ENCODE results near the gene CPB1. TPM values are rescaled to one million over a fixed set of nuclear protein-coding genes. Genes with fewer than 3 reads are reported as not detected.
A peak's percentile ranks its signal among the peaks of the same experiment; 100 is the strongest.
"Not testable (repeated sequence)": the region's sequence is repeated elsewhere in the genome, so short reads cannot be mapped to it uniquely, and the experiment has no call there.

Gene CPB1
- not detected in 2 replicates for total RNA-seq (2014; rRNA removed; shearing (Covaris generic))

DNA sequence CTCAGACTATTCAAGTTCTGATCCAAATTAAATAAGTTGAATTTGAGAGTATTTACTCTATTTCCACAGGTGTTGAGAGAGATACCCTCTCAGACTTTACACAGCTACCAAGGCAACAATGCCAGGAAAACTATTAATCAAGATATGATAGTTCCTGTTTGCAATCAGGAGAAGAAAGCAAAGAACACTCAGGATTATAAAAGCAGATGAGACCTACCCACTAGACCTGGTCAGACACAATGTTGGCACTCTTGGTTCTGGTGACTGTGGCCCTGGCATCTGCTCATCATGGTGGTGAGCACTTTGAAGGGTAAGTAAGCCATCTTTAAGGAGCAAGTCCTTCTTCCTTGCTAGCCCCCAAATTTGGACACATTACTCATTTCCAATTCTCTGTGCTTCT, at the start of gene CPB1:
TSS of gene CPB1 (plus strand) at position 227 of the 400 bp plus-strand sequence. CDS start at position 240, 13 bp downstream.
- DNase-seq (ENCODE audit: low spot score) = no peak

DNA sequence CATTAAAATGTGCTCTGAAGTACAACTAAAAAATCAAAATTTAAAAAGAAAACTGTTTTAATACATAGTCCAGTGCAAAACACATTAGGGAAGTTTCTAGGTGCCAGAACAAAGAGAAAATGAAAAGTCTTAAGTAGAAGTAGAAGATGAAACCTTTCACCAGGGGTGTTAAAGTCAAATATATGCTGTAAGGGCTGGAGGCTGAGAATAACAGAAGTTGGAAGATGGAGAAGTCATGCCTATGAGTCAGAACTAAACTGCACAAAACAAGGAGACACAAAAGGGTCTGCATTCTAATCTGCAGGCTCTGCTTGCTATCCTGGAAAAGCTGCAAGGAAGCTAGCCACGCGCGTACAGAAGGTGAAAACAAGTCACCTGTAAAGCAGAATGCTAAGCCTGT, 48.7 kb upstream of the CPB1 start:
- DNase-seq (ENCODE audit: low spot score) = no peak

DNA sequence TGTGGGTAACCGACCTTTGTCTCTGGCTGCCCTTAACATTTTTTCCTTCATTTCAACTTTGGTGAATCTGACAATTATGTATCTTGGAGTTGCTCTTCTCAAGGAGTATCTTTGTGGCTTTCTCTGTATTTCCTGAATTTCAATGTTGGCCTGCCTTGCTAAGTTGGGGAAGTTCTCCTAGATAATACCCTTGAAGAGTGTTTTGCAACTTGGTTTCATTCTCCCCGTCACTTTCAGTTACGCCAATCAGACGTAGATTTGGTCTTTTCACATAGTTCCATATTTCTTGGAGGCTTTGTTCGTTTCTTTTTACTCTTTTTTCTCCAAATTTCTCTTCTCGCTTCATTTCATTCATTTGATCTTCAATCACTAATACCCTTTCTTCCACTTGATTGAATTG, 42.6 kb upstream of the CPB1 start:
- DNase-seq (ENCODE audit: low spot score) = not testable (repeated sequence)

DNA sequence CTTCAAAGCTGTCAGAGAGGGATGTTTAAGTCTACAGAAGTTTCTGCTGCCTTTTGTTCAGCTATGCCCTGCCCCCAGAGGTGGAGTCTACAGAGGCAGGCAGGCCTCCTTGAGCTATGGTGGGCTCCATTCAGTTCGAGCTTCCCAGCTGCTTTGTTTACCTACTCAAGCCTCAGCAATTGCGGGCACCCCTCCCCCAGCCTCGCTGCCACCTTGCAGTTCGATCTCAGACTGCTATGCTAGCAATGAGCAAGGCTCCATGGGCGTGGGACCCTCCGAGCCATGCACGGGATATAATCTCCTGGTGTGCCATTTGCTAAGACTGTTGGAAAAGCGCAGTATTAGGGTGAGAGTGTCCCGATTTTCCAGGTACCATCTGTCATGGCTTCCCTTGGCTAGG, 41.5 kb upstream of the CPB1 start:
- DNase-seq (ENCODE audit: low spot score) = not testable (repeated sequence)

DNA sequence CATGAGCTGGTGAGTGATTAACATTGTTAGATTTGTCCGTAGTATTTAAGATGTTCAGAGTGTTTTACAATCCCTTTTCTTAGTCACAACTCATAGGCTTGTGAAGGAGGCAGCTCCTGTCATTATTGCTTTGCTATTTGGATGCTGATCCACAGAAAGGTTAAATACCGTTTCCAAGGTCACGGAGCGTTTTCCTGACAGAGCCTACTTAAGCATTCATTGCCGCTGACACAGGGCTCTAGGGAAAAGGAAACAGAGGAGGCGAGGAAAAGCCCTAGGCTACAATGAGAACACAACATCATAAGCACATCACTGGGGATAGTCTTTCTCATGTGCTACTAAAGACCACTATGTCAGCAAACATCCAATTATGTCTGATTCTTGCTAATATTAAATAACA, 38.5 kb upstream of the CPB1 start:
- no peak for DNase-seq (ENCODE audit: low spot score)

DNA sequence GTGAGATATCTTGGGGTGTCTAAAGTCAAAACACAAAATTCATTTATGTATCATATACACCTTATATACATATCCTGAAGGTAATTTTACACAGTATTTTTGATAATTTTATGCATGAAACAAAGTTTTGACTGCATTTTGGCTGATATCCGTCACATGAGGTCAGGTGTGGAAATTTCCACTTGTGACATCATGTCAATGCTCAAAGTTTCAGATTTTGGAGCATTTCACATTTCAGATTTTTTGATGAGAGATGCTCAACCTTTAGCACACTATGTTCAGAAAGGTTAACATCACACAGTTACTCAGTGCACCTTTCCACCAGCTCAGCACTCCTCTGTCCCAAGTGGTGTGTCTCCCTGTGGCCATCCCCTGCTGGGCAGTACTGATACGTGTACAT, 37.7 kb upstream of the CPB1 start:
- DNase-seq (ENCODE audit: low spot score) = no peak

DNA sequence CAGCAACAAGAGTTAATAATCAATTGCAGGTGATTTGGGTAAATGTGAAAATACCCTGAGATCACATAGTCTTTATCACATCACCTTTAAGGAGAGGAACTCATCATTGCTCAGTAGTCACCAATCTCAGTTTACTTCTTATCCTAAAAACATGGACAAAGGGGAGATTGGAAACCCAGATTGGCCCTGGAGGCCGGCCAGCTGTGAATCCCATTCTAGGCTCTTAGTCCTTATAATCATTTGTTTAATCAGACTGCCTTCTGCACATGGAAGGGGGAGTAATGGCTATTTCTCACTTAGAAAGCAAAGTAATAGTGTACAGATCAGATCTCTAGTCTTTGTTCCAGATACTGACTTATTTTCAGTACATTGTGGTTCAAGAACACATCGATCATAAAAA, 37.2 kb upstream of the CPB1 start:
- no peak for DNase-seq (ENCODE audit: low spot score)

DNA sequence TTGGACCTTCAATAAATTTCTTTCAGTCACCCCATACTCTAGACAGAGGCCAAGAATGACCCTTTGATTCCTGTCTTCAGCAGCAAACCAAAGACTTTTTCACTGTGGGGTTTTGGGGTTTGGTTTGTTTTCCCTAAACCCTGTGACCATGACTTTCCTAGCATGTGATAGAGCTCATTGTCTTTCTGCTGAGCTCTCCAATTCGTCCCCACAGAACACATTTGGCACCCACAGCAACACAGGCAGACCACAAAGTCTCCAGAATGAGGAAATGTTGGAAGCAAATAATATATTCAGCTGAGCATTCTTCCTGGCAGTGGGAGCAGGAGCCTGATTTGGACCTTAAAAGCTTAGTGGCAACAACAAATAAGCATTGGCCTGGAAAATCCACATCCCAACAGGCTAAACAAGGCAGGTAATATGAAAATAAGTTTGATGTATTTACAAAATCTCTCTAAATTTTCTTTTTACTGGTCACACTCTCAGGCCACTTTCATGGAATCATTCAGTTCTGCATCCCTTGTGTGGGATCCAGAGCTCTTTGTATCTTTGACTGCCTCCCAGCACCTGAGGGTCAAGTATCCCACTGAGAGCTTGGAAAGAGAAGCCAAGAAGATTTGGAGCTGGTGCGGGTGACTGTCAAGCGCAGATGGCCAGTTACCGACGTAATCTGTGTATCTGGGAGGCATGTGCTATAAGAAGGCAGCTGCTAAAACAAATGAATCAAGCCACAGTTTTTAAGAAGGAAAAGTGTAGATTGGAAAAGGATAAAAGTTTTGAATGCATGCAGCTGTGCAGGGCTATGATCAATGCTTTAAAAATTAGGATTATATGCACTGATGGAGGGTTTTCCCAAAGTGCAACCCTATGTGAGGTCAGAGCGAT, 36.5 kb upstream of the CPB1 start:
- no peak for DNase-seq (ENCODE audit: low spot score)

DNA sequence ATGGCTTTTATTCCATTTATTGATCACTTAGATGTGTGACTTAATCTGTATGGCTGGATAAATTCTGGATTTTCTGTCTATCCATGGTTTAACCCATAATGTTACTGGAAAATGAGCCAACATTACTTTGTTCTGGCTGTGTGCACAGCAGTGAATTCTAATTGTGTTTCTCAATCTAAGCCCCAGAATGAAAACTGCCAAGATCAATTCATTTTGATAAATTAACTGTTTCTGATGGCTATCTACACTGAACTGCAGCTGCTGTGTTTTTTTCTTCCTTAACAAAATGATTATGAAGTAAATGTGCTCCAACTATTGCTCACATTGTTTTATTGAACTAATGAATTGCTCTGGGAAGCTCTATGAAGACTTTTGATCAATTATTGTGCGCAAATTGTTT, 35.7 kb upstream of the CPB1 start:
- no peak for DNase-seq (ENCODE audit: low spot score)

DNA sequence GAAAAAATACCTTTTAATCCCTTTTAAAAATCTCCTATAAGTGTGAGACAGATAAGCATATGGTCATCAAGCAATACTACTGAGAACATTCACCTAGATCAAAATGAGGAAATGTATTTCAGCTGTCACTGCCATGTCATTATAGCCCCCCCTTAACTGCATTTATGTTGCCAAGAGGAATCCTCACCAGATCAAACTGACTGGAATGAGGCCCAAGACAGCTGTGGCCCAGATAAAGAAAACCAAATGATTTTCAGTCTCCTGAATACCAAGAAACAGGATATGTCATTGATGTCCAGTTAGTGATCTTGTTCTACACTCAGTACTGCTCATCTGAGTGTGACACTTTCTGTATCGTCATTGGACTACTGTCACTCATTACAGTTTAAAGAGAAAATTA, 35.1 kb upstream of the CPB1 start:
- no peak for DNase-seq (ENCODE audit: low spot score)

DNA sequence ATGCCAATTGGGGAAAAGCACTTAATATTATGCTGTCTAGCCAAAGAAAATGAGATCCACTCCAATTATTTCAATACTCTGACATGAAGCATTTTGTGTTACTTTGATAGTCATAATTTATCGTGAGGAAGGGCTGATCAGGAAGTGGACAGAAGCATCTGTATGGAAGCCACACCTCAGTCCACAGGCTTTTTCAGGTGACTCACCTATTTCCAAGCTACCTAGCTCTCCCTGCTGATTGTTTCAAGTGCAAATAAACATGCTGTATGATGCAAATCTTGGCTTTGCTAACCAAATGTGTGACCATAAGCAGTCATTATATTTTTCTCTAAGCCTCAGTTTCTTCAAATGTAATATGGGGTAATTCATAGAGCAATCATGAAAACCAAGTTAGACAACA, 30.8 kb upstream of the CPB1 start:
- DNase-seq (ENCODE audit: low spot score) = peak; percentile 66

DNA sequence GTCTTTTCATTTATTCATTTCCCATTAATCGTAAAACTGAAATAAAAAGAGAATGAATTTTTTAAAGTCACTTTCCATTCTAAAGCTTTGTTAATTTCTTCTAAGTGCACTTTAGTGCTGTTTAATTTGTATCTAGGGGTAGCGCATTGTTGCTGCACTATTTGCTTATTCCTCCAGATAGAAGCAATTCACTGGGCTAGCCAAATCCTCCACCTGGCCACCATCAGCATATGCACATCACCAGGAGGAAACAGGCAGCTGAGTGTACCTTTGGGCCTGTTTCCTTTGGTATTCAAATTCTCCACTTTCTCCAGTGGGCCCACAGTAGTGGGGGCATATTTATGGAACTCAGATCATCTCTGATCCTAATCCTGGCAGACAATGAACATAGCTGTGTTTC, 29.8 kb upstream of the CPB1 start:
- DNase-seq (ENCODE audit: low spot score) = no peak

DNA sequence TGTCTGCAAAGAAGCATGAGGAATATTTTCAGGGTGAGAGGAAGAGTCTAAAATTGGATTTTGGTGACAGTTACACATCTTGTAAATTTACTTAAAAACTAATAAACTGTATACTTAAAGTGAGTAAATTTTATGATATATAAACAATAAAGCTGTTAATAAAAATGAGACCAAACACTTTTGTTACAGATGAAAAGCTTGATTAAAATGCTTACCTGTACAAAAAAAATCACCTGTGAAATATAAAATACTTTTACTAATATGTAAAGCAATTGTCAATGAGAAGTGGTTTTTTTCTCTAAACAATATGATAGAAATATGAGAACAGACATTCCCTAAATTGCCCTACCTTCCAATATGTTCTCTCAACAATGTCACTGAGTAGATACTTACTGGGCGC, 27.2 kb upstream of the CPB1 start:
- no peak for DNase-seq (ENCODE audit: low spot score)

DNA sequence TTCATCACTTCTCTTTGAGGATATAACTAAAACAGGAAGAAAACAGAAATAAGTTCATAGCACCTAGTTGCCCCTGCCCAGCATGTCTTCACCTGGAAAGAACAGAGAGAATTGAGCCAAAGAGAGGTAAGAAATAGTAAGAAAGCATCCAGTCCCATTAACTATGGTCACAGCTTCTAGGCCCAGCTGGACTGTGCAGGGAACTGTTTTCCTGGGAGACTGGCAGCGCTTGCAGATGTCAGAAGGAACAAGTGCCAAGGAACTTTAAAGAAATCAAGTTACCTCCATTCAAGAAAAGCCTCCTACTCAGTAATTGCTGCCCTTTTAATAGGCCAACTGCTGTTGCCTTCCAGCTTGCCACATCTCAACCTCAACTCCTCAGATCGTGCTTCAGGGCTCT, 17.8 kb upstream of the CPB1 start:
- no peak for DNase-seq (ENCODE audit: low spot score)

DNA sequence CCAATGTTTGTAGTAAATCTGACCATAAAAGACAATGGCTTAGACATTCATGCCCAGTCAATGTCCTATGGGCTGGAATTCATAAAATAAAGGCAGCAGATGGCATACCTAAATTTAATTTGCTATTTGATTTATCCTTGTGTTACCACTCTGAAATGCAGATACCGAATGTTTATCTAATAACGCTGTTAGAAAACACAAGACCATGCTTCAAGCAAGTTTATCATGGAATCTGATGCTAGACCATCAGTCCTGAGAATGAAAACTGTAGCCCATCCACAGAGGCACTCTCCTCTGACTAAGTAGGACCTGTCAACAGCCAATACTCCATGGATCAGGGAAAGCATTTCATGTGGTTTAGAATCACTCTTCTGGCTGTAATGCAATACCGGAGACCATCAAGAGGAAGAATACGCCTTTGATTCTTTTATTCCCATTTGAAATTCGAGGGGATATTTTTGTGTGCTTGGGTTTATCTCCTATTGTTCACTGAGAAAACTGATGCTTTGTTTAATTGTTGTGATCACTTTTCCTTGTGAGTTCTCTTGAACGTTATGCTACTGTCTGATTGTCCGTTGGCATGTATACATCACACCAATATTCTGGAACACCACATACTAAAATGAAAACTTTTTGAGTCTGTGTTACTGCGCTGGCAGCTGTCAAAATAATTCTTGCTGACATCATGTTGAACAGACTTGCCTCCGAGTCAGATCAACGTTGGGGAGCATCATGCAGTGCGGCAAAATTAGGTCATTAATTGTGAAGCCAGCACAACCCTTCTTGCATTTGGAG, 12.1 kb upstream of the CPB1 start:
- no peak for DNase-seq (ENCODE audit: low spot score)

DNA sequence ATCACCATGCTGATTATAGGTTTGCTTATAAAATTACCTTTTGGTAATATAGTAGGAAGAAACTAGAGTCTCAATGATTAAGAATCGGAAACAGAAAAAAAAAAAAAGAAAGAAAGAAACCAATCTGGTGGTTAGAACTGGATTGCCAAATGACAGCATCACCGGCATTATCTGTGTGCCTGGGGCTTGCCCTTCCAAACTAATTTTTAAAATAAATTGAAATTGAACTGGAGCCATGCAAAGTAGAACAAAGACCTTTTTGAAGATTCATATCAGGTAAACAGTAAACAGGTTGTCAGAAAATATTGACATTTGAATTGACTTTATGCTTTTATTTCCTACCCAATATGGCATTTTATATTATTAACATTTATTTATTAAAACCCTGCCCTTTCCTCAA, 11.2 kb upstream of the CPB1 start:
- no peak for DNase-seq (ENCODE audit: low spot score)

DNA sequence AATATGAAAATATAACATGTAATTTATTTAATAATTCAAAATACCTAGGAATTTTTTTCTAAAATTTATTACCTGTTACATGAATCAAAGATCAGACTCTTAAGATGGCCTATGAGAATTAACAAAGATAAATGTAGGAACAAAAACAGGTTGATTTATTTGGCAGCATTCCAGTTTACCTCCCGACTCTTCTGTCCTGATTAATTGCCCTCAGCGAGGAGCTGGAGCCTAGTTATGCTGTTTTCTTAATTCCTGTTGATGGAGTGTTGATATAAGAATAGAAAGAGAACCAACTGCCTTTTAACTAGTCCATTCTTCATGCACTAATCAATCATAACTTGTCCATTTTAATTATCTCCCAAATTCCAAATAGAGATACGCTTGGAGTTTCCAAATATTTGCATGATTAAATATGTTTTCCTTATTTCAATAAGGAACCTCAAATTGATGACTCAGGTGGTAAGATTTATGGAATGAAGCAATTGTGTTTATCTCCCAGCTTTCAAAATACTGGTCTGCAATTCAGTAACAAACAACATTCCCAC, 10.6 kb upstream of the CPB1 start:
- DNase-seq (ENCODE audit: low spot score) = no peak

DNA sequence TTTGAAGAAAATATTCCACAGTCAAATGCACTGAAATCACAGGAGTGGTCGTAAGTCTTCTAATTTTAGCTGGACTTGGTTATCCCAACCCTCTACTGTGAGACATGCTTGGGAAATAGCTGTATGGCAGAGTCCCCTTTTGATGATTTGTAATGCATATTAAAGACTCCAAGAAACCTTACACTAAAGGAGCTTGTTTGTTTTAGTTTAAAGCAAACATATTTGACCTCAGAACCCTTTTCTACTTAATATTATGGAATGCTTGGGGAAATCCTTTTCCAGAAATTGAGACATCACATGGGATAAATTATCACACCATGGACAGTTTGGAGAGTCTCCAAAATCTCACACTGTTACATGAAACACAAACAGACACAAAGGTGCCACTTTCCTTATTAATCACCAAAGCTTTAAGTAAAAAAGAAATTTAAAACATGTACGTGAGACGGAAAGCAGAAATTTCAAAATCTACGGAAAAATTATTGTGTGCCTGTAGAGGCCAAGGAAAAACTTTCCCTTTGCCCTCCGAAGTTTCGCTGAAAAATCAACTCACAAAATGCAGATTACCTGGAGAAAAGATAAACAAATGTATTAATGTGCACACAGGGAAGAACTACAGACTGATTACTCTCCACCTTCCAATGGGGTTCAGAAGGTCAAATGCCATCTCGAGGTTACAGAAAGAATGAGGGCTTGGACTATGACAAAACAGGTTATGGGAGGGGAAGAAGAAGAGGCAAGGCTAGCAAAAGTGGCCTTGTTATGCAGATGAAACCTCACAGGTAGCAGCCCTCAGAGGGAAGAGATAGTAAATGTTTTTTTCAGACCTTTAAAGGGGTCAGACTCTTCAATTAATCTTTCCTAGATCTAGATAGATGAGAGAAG, 7.0 kb upstream of the CPB1 start:
- peak; percentile 35 for DNase-seq (ENCODE audit: low spot score)

DNA sequence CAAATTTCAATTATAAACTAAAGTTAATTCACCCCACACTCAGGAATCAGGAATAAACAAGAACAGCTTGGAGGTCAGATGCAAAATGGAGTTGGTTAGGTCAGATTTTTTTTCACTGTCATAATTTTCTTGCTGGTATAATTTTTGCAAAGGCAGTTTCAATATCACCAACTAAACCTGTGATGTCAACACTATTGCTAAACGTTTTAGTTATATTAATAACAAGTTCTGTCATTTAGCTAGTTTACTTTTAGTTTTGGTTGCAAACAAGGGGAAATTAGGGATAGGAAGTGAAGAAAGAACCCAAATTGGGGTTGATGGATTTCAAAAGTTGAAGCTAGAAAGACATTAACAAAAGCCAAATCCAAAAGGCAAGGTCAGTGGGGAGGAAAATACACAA, 4.6 kb upstream of the CPB1 start:
- DNase-seq (ENCODE audit: low spot score) = no peak

DNA sequence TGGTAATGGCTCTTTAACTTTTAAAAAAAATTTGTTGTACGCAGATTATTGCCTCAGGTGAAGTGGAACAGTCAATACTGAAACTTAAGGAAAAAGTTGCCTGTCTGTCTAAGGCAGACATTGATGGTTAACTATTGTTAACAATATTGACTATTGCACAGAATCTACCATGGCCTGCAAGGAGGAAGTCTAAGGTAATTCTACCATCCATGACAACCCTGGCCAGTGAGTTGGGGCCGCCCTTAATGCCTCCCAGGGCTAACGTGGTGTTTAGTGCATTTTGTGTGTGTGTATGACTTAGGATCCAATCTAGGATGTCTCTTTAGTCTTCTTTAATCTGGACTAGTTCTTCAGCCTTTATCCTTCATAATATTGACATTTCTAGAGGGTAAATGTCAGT, 2.1 kb upstream of the CPB1 start:
- DNase-seq (ENCODE audit: low spot score) = no peak

DNA sequence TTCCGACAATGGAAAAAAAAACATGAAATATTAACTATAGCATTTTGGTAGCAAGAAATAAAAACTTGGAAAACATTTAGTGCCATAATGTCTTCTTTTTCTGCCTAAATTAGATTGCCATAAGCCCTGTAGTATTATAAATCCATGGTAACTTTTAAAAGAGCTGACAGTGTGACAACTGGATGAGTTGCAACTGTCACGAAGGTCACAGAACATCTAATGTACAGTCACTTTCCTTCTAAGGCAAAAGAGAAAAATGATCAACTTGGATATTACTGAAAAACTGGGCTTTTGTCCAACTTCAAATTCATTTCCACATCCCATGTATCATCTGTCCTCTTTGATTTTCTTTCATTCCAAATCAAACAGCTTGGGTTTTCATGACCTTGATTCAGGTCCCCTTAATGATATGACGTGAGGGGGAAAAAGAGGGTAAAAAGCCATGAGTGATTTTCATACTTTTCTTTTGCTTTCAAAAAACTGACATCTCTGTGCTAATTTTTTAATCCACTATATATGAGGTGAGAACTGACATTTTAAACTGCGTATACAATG, 602 bp downstream of the CPB1 start:
- DNase-seq (ENCODE audit: low spot score) = no peak

Measured in HT-29 (cell line).